ENCODE measurements around the gene ATF4.

ATF4 gene

GRCh38 chr22:39527481-39527961 is 7.2 kb downstream of the ATF4 start:
- no peaks in the 10 kb centered on the region for H3K27me3 ChIP-seq (replicated peaks; ENCODE audit: insufficient read depth, low read length)
- H3K4me1 ChIP-seq (ENCODE audit: low read length), result peaks cover 45% of the 10 kb centered on the region
- H3K36me3 ChIP-seq (replicated peaks; ENCODE audit: insufficient read depth, low read length), result peaks cover 4% of the 10 kb centered on the region; the same call in 1 of the 2 replicates
- peak overlapping the region; percentile 58 for H3K4me3 ChIP-seq (ENCODE audit: low read length)
- DNase-seq, result peak; percentile 56
- TF ChIP-seq EZH2 (optimal IDR thresholded peaks at IDR 0.05; ENCODE audit: low read depth, low read length) (no peak), CTCF (IDR thresholded peaks at IDR 0.05; ENCODE audit: low read length) (no peak), EZH2phosphoT487 (IDR thresholded peaks at IDR 0.05; ENCODE audit: low read length) (no peak)
- H3K79me2 ChIP-seq (ENCODE audit: low read length), result peaks cover 66% of the 10 kb centered on the region
- peak overlapping the region; percentile 93 for H3K4me2 ChIP-seq (ENCODE audit: low read depth, low read length)
- no peaks in the 10 kb centered on the region for H3K9me3 ChIP-seq (replicated peaks; ENCODE audit: insufficient read depth, low read length)
- H3K27ac ChIP-seq (ENCODE audit: low read length), result peak overlapping the region; percentile 98; the same call in 1 of the 2 replicates
- peaks cover 80% of the 10 kb centered on the region for H3F3A ChIP-seq (ENCODE audit: insufficient read depth, low read length)
- no peaks in the 10 kb centered on the region for H3K9me2 ChIP-seq (replicated peaks; ENCODE audit: insufficient read depth, low read length)
- H3K9ac ChIP-seq (ENCODE audit: low read length), result peak overlapping the region; percentile 85; the same call in 1 of the 2 replicates
- H2AFZ ChIP-seq (ENCODE audit: low read length), result no peak overlapping the region
- peaks cover 13% of the 10 kb centered on the region; the same call in 1 of the 2 replicates for H4K20me1 ChIP-seq (ENCODE audit: insufficient read depth, low read length)

GRCh38 chr22:39528080-39528661 is 7.8 kb downstream of the ATF4 start:
- Histone ChIP-seq H3F3A (ENCODE audit: insufficient read depth, low read length) (peaks cover 74% of the 10 kb centered on the region), H2AFZ (ENCODE audit: low read length) (no peak overlapping the region)
- DNase-seq, result no peak

GRCh38 chr22:39528681-39529486 is 8.5 kb downstream of the ATF4 start:
- H3K36me3 ChIP-seq (replicated peaks; ENCODE audit: insufficient read depth, low read length), result no peaks in the 10 kb centered on the region
- peak; percentile 97 for TF ChIP-seq CTCF (IDR thresholded peaks at IDR 0.05; ENCODE audit: low read length)
- no peak for TF ChIP-seq EZH2phosphoT487 (IDR thresholded peaks at IDR 0.05; ENCODE audit: low read length)
- peak overlapping the region; percentile 85 for H3K9ac ChIP-seq (ENCODE audit: low read length)
- H3K27ac ChIP-seq (ENCODE audit: low read length), result peak overlapping the region; percentile 98
- H3K4me3 ChIP-seq (ENCODE audit: low read length), result peak overlapping the region; percentile 58
- H2AFZ ChIP-seq (ENCODE audit: low read length), result no peak overlapping the region
- no peaks in the 10 kb centered on the region for H3K27me3 ChIP-seq (replicated peaks; ENCODE audit: insufficient read depth, low read length)
- 0 out of 2 replicates have a peak, but pooled peaks cover 4% of the 10 kb centered on the region for H4K20me1 ChIP-seq (ENCODE audit: insufficient read depth, low read length)
- H3F3A ChIP-seq (ENCODE audit: insufficient read depth, low read length), result peaks cover 69% of the 10 kb centered on the region
- peaks cover 57% of the 10 kb centered on the region for H3K79me2 ChIP-seq (ENCODE audit: low read length)
- peak; percentile 96 for DNase-seq
- no peaks in the 10 kb centered on the region for H3K9me2 ChIP-seq (replicated peaks; ENCODE audit: insufficient read depth, low read length)
- no peaks in the 10 kb centered on the region for H3K9me3 ChIP-seq (replicated peaks; ENCODE audit: insufficient read depth, low read length)
- H3K4me1 ChIP-seq (ENCODE audit: low read length), result peaks cover 43% of the 10 kb centered on the region
- peak overlapping the region; percentile 93 for H3K4me2 ChIP-seq (ENCODE audit: low read depth, low read length)

More at GRCh38 chr22:39528080-39528661, 7.8 kb downstream of the ATF4 start:
- no peaks in the 10 kb centered on the region for H3K9me2 ChIP-seq (replicated peaks; ENCODE audit: insufficient read depth, low read length)
- peaks cover 60% of the 10 kb centered on the region for H3K79me2 ChIP-seq (ENCODE audit: low read length)
- peaks cover 3% of the 10 kb centered on the region; the same call in 1 of the 2 replicates for H3K36me3 ChIP-seq (replicated peaks; ENCODE audit: insufficient read depth, low read length)
- H3K27ac ChIP-seq (ENCODE audit: low read length), result peak overlapping the region; percentile 98
- H3K4me2 ChIP-seq (ENCODE audit: low read depth, low read length), result peak overlapping the region; percentile 93
- TF ChIP-seq EZH2phosphoT487 (IDR thresholded peaks at IDR 0.05; ENCODE audit: low read length) (no peak), EZH2 (optimal IDR thresholded peaks at IDR 0.05; ENCODE audit: low read depth, low read length) (no peak), CTCF (IDR thresholded peaks at IDR 0.05; ENCODE audit: low read length) (no peak)
- H4K20me1 ChIP-seq (ENCODE audit: insufficient read depth, low read length), result peaks cover 6% of the 10 kb centered on the region; the same call in 1 of the 2 replicates
- H3K9me3 ChIP-seq (replicated peaks; ENCODE audit: insufficient read depth, low read length), result no peaks in the 10 kb centered on the region
- no peaks in the 10 kb centered on the region for H3K27me3 ChIP-seq (replicated peaks; ENCODE audit: insufficient read depth, low read length)
- peak overlapping the region; percentile 58 for H3K4me3 ChIP-seq (ENCODE audit: low read length)
- peak overlapping the region; percentile 85 for H3K9ac ChIP-seq (ENCODE audit: low read length)
- H3K4me1 ChIP-seq (ENCODE audit: low read length), result peaks cover 43% of the 10 kb centered on the region

All from MM.1S (cell line).